Fibroblast of lung (primary cell): ENCODE measurements around the gene PEX10. TPM values are rescaled to one million over a fixed set of nuclear protein-coding genes. Genes with fewer than 3 reads are reported as not detected.

Experiments used
- DNase-seq, 2 donors: peaks; one replicate each; pipeline versions ENCODE4 v3.0.0 to v3.0.0-alpha.2; 2010; ENCODE audit warnings: low read depth in 2 of 2
- H2AFZ ChIP-seq: 2 replicates; pipeline ENCODE4 v1.5.1; 2012; ENCODE audit warnings: low read length, control low read depth, inconsistent platforms
- H3K27ac ChIP-seq: 2 replicates; pipeline ENCODE4 v1.5.1; 2011; ENCODE audit warnings: low read length, control low read depth; ENCODE audit not compliant: insufficient read depth
- H3K27me3 ChIP-seq: 2 replicates; pipeline ENCODE4 v1.5.1; 2011; ENCODE audit warnings: mild to moderate bottlenecking, low read length; ENCODE audit not compliant: control insufficient read depth, insufficient read depth
- H3K36me3 ChIP-seq: 2 replicates; pipeline ENCODE4 v1.5.1; 2011; ENCODE audit warnings: low read length; ENCODE audit not compliant: control insufficient read depth, insufficient read depth
- H3K4me1 ChIP-seq: 2 replicates; pipeline ENCODE4 v1.5.1; 2011; ENCODE audit warnings: low read length; ENCODE audit not compliant: control insufficient read depth, insufficient read depth; ENCODE audit errors: extremely low read depth
- H3K4me2 ChIP-seq: 2 replicates; pipeline ENCODE4 v1.5.1; 2011; ENCODE audit warnings: low read length, control low read depth; ENCODE audit not compliant: insufficient read depth; ENCODE audit errors: extremely low read depth
- H3K4me3 ChIP-seq, 4 experiments: fragments of 200-600 bp in 1 of 4; sonication (generic) in 1 of 4; replicated peaks in 1 of 4; 2 replicates each; pipeline ENCODE4 v1.5.1; 2011 to 2016; ENCODE audit warnings: low read length in 4 of 4, low read depth in 3 of 4, mild to moderate bottlenecking in 3 of 4, control low read depth in 2 of 4, inconsistent platforms in 1 of 4, mixed read lengths in 1 of 4; ENCODE audit not compliant: insufficient read depth in 1 of 4; ENCODE audit errors: control extremely low read depth in 1 of 4
- H3K79me2 ChIP-seq: 2 replicates; pipeline ENCODE4 v1.5.1; 2012; ENCODE audit warnings: mild to moderate bottlenecking, low read length, inconsistent platforms; ENCODE audit not compliant: control insufficient read depth, insufficient read depth
- H3K9ac ChIP-seq: 2 replicates; pipeline ENCODE4 v1.5.1; 2011; ENCODE audit warnings: mild to moderate bottlenecking, low read length, control low read depth; ENCODE audit not compliant: insufficient read depth
- H3K9me3 ChIP-seq: 2 replicates; pipeline ENCODE4 v1.5.1; 2012; ENCODE audit warnings: low read depth, low read length; ENCODE audit not compliant: control insufficient read depth, insufficient read depth
- H4K20me1 ChIP-seq: 2 replicates; pipeline ENCODE4 v1.5.1; 2011; ENCODE audit warnings: low read length; ENCODE audit not compliant: control insufficient read depth, insufficient read depth; ENCODE audit errors: extremely low read depth
- EZH2 ChIP-seq: IDR thresholded peaks from 2 replicates; pipeline ENCODE4 v1.5.1; 2012; ENCODE audit warnings: low read length, control low read depth, mild to moderate bottlenecking; ENCODE audit errors: missing control alignments
- polyA plus RNA-seq, 2 donors: library from polyadenylated mRNA; depleted of rRNA in 1 of 2; stranded (reverse) in 1 of 2; unstranded in 1 of 2; fragments of >200 nt; gene quantifications; 2 replicates each; pipeline ENCODE4 v1.2.1, GENCODE V29; 2011 to 2012; ENCODE audit warnings: missing spikeins in 1 of 2
- total RNA-seq: library from RNA; depleted of rRNA; stranded (reverse); fragments of >200 nt; gene quantifications from 2 replicates; pipeline ENCODE4 v1.2.1, GENCODE V29; 2014
- TF ChIP-seq, protein P1 (sequence below), 2 donors: IDR thresholded peaks in 1 of 2; conservative IDR thresholded peaks in 1 of 2; 1 replicate in 1 of 2; 2 replicates in 1 of 2; pipeline ENCODE4 v1.5.1; 2011 to 2012; ENCODE audit warnings: low read length in 2 of 2, control low read depth in 1 of 2, inconsistent platforms in 1 of 2, low read depth in 1 of 2, mild to moderate bottlenecking in 1 of 2

Gene PEX10
- total and polyA plus RNA-seq, 2 donors (not counting 1 experiment from before 2014, with no cell fraction given) = 15.4 to 33.4 TPM

DNA sequence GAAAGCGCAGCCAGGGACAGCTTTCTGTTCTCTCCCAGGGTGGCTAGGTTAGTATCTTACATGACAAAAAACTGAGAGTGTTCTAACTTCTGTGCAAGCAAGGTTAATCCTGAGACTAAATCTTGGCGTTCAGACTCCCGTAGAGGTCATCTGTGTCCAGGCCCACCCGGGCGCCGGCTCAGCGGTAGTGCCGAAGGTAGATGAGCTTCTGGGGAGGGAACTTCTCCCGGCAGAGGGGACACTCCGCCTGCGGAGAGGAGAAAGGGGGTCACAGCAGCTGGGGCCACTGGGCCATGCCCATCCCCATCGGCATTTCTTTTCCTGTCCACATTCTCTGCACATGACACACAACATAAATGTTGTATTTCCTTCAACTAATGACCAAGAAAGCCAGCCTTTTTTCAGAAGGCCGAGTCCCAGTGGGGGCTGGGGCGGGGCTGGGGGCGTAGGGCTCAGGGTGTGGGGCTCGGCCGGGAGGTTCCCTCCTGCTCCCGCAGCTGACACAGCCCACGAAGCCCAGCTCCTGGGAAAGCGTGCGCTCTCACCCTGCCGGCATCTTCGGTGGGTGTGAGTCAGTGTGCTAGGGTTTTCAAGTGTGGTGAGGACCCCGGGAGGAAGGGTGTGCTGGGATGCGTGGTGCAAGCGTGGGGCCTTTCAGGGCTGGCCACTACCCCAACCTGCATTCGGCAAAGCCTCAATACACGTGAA, 6.6 kb downstream of the PEX10 start:
- peaks cover 5% of the 10 kb centered on the region for H3K79me2 ChIP-seq
- peaks cover 42% of the 10 kb centered on the region for H3K36me3 ChIP-seq
- peak overlapping the region; percentile 14 for H3K27ac ChIP-seq
- H3K4me2 ChIP-seq = no peak overlapping the region
- peak in 1 of 2 donors; percentile 69 for DNase-seq
- H3K4me1 ChIP-seq = no peaks in the 10 kb centered on the region
- TF ChIP-seq EZH2 = no peak
- TF ChIP-seq, protein P1, sequence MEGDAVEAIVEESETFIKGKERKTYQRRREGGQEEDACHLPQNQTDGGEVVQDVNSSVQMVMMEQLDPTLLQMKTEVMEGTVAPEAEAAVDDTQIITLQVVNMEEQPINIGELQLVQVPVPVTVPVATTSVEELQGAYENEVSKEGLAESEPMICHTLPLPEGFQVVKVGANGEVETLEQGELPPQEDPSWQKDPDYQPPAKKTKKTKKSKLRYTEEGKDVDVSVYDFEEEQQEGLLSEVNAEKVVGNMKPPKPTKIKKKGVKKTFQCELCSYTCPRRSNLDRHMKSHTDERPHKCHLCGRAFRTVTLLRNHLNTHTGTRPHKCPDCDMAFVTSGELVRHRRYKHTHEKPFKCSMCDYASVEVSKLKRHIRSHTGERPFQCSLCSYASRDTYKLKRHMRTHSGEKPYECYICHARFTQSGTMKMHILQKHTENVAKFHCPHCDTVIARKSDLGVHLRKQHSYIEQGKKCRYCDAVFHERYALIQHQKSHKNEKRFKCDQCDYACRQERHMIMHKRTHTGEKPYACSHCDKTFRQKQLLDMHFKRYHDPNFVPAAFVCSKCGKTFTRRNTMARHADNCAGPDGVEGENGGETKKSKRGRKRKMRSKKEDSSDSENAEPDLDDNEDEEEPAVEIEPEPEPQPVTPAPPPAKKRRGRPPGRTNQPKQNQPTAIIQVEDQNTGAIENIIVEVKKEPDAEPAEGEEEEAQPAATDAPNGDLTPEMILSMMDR (conservative IDR thresholded peaks at IDR 0.05 in 1 of 2, IDR thresholded peaks at IDR 0.05 in 1 of 2; ENCODE audit: low read depth in 1 of 2, low read length in 2 of 2) = no peak
- no peak overlapping the region for H2AFZ ChIP-seq
- H4K20me1 ChIP-seq = no peaks in the 10 kb centered on the region
- H3K9me3 ChIP-seq = no peaks in the 10 kb centered on the region
- H3K9ac ChIP-seq = no peak overlapping the region
- H3K27me3 ChIP-seq = no peaks in the 10 kb centered on the region
- no peak overlapping the region for H3K4me3 ChIP-seq

DNA sequence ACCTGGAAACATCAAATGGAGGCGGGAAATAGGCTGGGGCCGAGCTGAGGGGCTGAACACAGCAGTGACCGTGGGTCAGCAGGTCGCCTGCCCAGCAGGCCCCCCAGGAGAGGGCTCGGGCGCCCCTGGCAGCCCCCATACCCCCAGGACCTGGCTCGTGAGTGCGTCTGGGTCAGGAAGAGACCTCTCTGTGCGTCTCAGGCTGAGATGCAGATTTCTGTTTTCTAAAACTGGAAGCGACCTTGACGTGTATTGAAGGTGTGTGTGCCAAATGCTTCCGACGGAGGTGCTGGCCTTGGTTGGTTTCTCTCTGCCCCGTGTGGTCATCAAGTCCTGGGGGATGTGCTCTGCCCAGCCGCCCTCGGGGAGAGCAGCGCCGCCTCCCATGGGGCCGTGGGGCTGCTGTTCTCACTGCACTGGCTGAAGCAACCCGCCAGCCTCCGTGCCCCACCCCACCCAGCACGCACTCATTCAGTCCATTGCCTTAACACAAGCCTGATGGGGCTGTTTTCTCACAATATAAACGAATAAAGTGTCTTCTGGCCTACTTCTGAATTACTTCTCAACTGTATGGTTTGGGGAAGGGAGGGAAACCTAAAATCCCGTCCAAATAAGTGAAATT, 7.4 kb downstream of the PEX10 start:
- Histone ChIP-seq H3K4me2 (no peak overlapping the region), H3K36me3 (peaks cover 48% of the 10 kb centered on the region), H3K4me1 (no peaks in the 10 kb centered on the region), H3K79me2 (peaks cover 5% of the 10 kb centered on the region), H3K9me3 (no peaks in the 10 kb centered on the region), H3K9ac (no peak overlapping the region), H3K4me3 (no peak overlapping the region), H4K20me1 (no peaks in the 10 kb centered on the region), H3K27ac (peak overlapping the region; percentile 14), H2AFZ (no peak overlapping the region), H3K27me3 (no peaks in the 10 kb centered on the region)
- TF ChIP-seq, protein P1 (conservative IDR thresholded peaks at IDR 0.05 in 1 of 2, IDR thresholded peaks at IDR 0.05 in 1 of 2; ENCODE audit: low read depth in 1 of 2, low read length in 2 of 2) = no peak
- TF ChIP-seq EZH2 = no peak
- peak; percentile 34 to 55 for DNase-seq

DNA sequence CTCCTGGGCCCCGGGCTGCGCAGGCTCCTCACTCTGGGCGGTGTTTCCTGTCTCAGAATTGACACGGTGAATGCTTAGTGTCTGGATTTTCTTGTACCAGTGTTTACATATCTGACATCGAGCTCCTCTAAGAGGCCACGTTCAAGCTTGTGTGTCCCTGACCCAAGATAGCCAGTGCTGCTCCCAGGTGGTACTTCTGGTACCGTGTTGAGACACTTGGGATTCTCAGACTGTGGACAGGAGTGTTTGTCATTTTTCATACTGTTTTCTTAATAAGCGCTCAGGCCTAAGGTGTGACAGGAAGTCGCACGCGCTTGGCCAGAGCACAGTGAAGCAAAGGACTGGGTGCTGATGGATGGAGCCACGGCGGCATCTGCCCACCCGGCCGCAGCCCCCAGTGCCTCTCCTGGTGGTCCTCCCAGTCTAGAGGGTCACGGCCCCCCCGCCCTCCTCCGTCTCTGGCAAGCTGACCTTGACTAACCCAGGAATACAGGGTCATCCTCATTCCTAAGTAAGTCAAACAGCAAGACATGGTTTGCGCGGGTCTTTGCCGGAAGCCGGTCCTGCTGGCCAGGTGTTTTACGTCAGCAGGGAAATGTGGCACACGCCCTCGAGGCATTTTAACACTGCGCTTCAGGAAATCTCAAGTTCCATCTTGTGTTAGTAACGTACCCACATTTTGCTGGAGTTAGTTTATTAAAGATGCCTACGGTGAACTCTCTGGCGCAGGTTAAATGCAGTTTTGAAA, 8.0 kb downstream of the PEX10 start:
- Histone ChIP-seq H3K9me3 (no peaks in the 10 kb centered on the region), H2AFZ (no peak overlapping the region), H3K9ac (no peak overlapping the region), H3K4me3 (no peak overlapping the region), H4K20me1 (no peaks in the 10 kb centered on the region), H3K27me3 (no peaks in the 10 kb centered on the region), H3K4me1 (no peaks in the 10 kb centered on the region), H3K4me2 (no peak overlapping the region), H3K36me3 (peaks cover 51% of the 10 kb centered on the region), H3K27ac (no peak overlapping the region), H3K79me2 (peaks cover 11% of the 10 kb centered on the region)
- DNase-seq = peak in 1 of 2 donors; percentile 22
- TF ChIP-seq EZH2 = no peak
- TF ChIP-seq, protein P1 (conservative IDR thresholded peaks at IDR 0.05 in 1 of 2, IDR thresholded peaks at IDR 0.05 in 1 of 2; ENCODE audit: low read depth in 1 of 2, low read length in 2 of 2) = no peak
